SU-DHL-6 (cell line): ENCODE measurements around the gene ZDHHC18.

Source experiments
- CTCF ChIP-seq: fragments of 200-600 bp; sonication (generic); IDR thresholded peaks from one replicate; pipeline ENCODE4 v1.5.1; 2017; ENCODE audit warnings: antibody characterized with exemption, mild to moderate bottlenecking, low read length, moderate library complexity; ENCODE audit not compliant: insufficient read depth, poor library complexity, severe bottlenecking
- EZH2phosphoT487 ChIP-seq: fragments of 200-600 bp; sonication (generic), shearing (Covaris generic); conservative IDR thresholded peaks from 2 replicates; pipeline ENCODE4 v1.6.1; 2018; ENCODE audit warnings: mild to moderate bottlenecking, antibody characterized with exemption, low read length, moderate library complexity, mixed read lengths

- no peak for TF ChIP-seq CTCF
- TF ChIP-seq EZH2phosphoT487: no peak
These were observed 5.2 kb downstream of the ZDHHC18 start for GRCh38 chr1:26831546-26832248.
